Mammary epithelial cell (primary cell): Measurements from ENCODE around the gene FGF1.

Source experiments
- CTCF ChIP-seq, 2 donors: IDR thresholded peaks in 1 of 2; conservative IDR thresholded peaks in 1 of 2; 2 replicates each; pipeline ENCODE4 v1.5.1; 2011 to 2012; ENCODE audit warnings: inconsistent platforms in 2 of 2, low read length in 2 of 2, mild to moderate bottlenecking in 2 of 2, control low read depth in 1 of 2, low read depth in 1 of 2; ENCODE audit not compliant: insufficient read depth in 1 of 2; ENCODE audit errors: extremely low read depth in 1 of 2
- EZH2 ChIP-seq: IDR thresholded peaks from 2 replicates; pipeline ENCODE4 v1.6.1; 2012; ENCODE audit warnings: low read length, inconsistent platforms, borderline replicate concordance

GRCh38 chr5:142653321-142653720, 32.6 kb downstream of the FGF1 start:
- TF ChIP-seq CTCF (conservative IDR thresholded peaks at IDR 0.05 in 1 of 2, IDR thresholded peaks at IDR 0.05 in 1 of 2; ENCODE audit: extremely low read depth in 1 of 2, insufficient read depth in 1 of 2, low read depth in 1 of 2, low read length in 2 of 2) (no peak), EZH2 (no peak)
